GM18505 (cell line): ENCODE data around the gene TMCC2.
A peak's percentile ranks its signal among the peaks of the same experiment; 100 is the strongest.

Source experiments
- ATAC-seq: cut with Tn5 transposase; IDR thresholded peaks from one replicate; pipeline ENCODE4 v1.9.1; 2021; ENCODE audit not compliant: unreplicated experiment
- POLR2A ChIP-seq: IDR thresholded peaks from 4 replicates; pipeline ENCODE4 v1.6.1; 2011; ENCODE audit warnings: borderline replicate concordance; ENCODE audit not compliant: insufficient read depth, insufficient read length; ENCODE audit errors: extremely low read depth

Gene TMCC2

DNA sequence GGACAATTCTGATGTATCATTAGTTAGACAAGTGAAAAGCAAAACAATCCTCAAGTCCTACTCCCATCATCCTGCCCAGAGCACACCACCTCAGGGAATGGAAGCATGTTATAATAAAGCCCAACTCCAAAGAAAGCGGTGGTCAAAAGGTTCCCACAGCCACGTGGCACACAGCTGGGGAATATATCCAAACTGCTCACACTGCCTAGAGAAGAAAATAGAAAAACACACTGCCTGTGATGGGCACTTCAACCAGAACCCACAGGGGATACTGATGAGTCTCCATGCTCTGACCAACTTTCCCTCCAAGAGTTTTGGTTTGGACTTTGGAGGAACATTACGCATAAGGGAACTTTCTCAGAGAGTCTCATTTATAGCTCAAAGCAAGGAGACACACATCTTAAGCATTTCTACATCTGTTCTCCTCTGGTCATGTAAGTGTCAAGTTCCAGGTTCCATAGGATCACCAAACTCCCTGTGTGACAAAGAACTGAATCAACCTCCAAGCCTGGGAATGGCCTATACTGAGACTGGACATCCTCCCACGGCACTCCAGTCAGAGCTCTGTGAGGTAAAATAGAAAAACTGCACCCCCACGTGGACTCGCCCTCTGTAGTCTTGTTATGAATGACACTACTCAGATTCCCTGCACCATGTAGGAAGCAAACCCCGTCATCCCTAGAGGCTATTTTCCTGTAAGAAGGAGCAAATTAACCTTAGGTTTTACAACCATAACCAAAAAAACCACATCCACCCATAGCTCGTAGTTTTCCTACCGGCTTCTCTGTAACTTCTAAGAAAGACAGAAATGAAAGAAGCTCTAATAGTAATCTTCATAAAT lies 28.4 kb upstream of the TMCC2 start:
- no peak for ATAC-seq
- TF ChIP-seq POLR2A = no peak

GRCh38 chr1:205199931-205200299 lies 27.8 kb upstream of the TMCC2 start:
- TF ChIP-seq POLR2A = no peak
- no peak for ATAC-seq

- no peak for ATAC-seq
- no peak for TF ChIP-seq POLR2A
These were observed 23.2 kb upstream of the TMCC2 start for GRCh38 chr1:205204552-205204951.

GRCh38 chr1:205205055-205205454 lies 22.7 kb upstream of the TMCC2 start:
- ATAC-seq = no peak
- TF ChIP-seq POLR2A = no peak

- TF ChIP-seq POLR2A = no peak
- ATAC-seq = no peak
These were observed 18.9 kb upstream of the TMCC2 start for GRCh38 chr1:205208811-205209210.

GRCh38 chr1:205210756-205211168 lies 17.0 kb upstream of the TMCC2 start:
- TF ChIP-seq POLR2A = no peak
- peak; percentile 26 for ATAC-seq

- ATAC-seq = peak; percentile 72
- peak; percentile 76 for TF ChIP-seq POLR2A
These were observed 16.4 kb upstream of the TMCC2 start, which contains the start of gene DSTYK for GRCh38 chr1:205211169-205211838. DSTYK (minus strand) TSS chr1:205211702; CDS start chr1:205211535, 167 bp downstream.

GRCh38 chr1:205211839-205212536 lies 15.8 kb upstream of the TMCC2 start:
- ATAC-seq = peak; percentile 31

GRCh38 chr1:205214756-205215155 lies 13.0 kb upstream of the TMCC2 start:
- ATAC-seq = no peak
- TF ChIP-seq POLR2A = no peak

More at GRCh38 chr1:205211839-205212536, 15.8 kb upstream of the TMCC2 start:
- no peak for TF ChIP-seq POLR2A

- TF ChIP-seq POLR2A = no peak
- no peak for ATAC-seq
These were observed 11.2 kb upstream of the TMCC2 start for GRCh38 chr1:205216588-205216987.

- no peak for ATAC-seq
- TF ChIP-seq POLR2A = no peak
These were observed 10.3 kb upstream of the TMCC2 start for GRCh38 chr1:205217418-205217817.

GRCh38 chr1:205220421-205220820 lies 7.3 kb upstream of the TMCC2 start:
- TF ChIP-seq POLR2A = no peak
- ATAC-seq = no peak

DNA sequence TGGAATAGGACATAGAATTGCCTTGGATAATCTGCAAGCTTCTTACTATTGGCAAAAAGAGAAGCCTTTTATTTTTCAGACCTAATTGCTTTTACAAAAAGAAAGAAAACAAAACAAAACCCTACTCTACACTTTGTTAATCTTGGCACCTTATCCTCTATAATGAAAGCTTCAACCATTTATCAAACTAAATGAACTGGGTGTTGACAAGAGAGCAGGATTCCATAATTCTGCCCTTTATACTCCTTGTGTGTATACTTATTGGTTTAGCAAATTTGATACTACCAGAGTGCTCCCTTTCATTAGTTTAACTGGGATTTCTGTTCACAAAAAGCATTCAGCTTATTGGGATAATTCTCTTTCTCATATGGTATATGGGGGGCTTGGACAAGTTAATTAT lies 3.0 kb upstream of the TMCC2 start:
- no peak for ATAC-seq
- TF ChIP-seq POLR2A = no peak

DNA sequence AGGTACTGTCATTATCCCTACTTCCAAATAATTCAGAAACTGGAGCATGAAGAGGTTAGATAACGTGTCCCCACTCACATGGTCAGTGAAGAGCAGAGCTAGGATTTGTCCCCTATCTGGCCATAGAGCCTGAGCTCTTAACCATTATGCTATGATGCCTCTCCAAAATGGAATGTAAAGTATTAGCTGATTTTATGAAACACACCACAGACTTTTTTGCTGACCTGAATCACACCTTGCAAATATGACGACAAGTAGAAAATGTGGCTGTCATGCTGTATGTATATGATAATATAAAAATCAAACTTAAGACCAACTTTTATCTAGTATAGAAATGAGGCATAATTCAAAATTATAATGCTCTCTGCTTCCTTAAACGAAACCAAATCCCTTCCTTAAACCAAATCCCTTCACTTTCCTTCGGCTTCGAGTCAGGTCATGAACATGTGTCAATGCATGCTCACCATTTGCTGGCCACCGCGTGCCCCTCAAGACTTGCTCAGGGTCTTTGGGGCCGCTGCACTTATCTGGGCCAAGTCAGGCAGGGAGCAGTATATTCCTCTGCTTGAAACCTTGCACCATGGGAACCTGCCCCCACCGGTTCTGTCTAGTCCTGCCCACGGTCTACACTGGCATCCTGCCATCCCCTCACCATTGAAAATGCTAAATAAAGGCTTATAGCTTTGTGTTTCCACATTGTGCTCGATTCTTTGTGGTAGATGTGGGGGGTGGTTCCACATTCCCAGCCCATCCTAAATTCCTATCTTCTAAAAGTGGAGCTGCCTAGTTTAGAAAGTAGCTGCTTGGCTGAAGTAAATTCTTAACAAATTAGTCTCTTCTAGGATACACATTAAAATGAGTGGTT lies 1.6 kb upstream of the TMCC2 start:
- no peak for ATAC-seq
- no peak for TF ChIP-seq POLR2A
